Measurements from ENCODE around the gene DHRSX.

DNA sequence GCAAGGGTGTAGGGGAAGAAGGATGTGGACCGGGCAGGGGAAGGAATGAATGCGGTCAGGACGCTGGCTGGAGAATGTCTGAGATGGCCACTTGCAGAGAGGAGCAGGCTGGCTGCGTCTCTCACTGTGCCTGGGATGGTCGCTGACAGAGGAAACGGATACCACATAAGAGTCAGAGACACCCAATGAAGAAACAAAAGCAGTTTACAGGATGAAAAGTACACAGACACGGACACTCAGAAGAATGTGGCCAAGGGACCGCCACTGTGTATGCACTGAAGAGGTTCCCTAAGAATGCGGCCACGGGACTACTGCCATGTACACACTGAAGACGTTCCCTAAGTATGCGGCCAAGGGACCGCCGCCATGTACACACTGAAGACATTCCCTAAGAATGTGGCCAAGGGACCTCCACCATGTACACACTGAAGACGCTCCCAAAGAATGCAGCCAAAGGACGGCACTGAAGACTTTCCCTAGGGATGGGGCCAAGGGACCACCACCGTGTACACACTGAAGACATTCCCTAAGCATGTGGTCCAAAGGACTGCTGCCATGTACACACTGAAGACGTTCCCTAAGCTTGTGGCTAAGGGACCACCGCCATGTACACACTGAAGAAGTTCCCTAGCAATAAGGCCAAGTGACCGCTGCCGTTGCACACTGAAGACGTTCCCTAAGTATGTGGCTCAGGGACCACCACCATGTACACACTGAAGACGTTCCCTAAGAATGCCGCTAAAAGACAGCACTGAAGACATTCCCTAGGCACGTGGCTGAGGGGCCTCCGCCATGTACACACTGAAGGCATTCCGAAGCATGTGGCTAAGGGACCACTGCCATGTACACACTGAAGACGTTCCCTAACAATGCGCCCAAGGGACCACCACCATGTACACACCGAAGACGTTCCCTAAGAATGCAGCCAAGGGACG, 32.2 kb downstream of the DHRSX start:
- TF ChIP-seq SUZ12 (IDR thresholded peaks at IDR 0.05; ENCODE audit: low read length) (no peak), POLR2A (IDR thresholded peaks at IDR 0.05; ENCODE audit: control extremely low read depth in 1 of 2, low read depth in 2 of 2, low read length in 2 of 2) (no peak), ZNF274 (IDR thresholded peaks at IDR 0.05; ENCODE audit: borderline replicate concordance, extremely low read depth, low read length) (no peak), CHD1 (IDR thresholded peaks at IDR 0.05; ENCODE audit: low read depth, low read length) (no peak), SIRT6 (IDR thresholded peaks at IDR 0.05; ENCODE audit: low read length) (no peak), TBP (IDR thresholded peaks at IDR 0.05; ENCODE audit: low read depth, low read length) (no peak), TAF1 (IDR thresholded peaks at IDR 0.05; ENCODE audit: low read depth, low read length) (no peak), RNF2 (IDR thresholded peaks at IDR 0.05; ENCODE audit: borderline replicate concordance, low read depth, low read length, missing control alignments, poor library complexity, severe bottlenecking) (no peak)
- TF ChIP-seq, protein P1, sequence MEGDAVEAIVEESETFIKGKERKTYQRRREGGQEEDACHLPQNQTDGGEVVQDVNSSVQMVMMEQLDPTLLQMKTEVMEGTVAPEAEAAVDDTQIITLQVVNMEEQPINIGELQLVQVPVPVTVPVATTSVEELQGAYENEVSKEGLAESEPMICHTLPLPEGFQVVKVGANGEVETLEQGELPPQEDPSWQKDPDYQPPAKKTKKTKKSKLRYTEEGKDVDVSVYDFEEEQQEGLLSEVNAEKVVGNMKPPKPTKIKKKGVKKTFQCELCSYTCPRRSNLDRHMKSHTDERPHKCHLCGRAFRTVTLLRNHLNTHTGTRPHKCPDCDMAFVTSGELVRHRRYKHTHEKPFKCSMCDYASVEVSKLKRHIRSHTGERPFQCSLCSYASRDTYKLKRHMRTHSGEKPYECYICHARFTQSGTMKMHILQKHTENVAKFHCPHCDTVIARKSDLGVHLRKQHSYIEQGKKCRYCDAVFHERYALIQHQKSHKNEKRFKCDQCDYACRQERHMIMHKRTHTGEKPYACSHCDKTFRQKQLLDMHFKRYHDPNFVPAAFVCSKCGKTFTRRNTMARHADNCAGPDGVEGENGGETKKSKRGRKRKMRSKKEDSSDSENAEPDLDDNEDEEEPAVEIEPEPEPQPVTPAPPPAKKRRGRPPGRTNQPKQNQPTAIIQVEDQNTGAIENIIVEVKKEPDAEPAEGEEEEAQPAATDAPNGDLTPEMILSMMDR (IDR thresholded peaks at IDR 0.05; ENCODE audit: control extremely low read depth in 1 of 3, insufficient read depth in 1 of 3, low read depth in 1 of 3, low read length in 3 of 3): no peak
- TF ChIP-seq, protein P2, sequence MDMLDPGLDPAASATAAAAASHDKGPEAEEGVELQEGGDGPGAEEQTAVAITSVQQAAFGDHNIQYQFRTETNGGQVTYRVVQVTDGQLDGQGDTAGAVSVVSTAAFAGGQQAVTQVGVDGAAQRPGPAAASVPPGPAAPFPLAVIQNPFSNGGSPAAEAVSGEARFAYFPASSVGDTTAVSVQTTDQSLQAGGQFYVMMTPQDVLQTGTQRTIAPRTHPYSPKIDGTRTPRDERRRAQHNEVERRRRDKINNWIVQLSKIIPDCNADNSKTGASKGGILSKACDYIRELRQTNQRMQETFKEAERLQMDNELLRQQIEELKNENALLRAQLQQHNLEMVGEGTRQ (IDR thresholded peaks at IDR 0.05; ENCODE audit: low read length): no peak
- TF ChIP-seq, protein P3, sequence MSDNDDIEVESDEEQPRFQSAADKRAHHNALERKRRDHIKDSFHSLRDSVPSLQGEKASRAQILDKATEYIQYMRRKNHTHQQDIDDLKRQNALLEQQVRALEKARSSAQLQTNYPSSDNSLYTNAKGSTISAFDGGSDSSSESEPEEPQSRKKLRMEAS (IDR thresholded peaks at IDR 0.05): no peak
